GM18867 (cell line): ENCODE measurements around the gene GRIA1.
A peak's percentile ranks its signal among the peaks of the same experiment; 100 is the strongest.

ENCODE experiments used
- ATAC-seq: cut with Tn5 transposase; IDR thresholded peaks from one replicate; pipeline ENCODE4 v1.9.1; 2021; ENCODE audit warnings: mild to moderate bottlenecking, moderate library complexity; ENCODE audit not compliant: unreplicated experiment

Gene GRIA1

DNA sequence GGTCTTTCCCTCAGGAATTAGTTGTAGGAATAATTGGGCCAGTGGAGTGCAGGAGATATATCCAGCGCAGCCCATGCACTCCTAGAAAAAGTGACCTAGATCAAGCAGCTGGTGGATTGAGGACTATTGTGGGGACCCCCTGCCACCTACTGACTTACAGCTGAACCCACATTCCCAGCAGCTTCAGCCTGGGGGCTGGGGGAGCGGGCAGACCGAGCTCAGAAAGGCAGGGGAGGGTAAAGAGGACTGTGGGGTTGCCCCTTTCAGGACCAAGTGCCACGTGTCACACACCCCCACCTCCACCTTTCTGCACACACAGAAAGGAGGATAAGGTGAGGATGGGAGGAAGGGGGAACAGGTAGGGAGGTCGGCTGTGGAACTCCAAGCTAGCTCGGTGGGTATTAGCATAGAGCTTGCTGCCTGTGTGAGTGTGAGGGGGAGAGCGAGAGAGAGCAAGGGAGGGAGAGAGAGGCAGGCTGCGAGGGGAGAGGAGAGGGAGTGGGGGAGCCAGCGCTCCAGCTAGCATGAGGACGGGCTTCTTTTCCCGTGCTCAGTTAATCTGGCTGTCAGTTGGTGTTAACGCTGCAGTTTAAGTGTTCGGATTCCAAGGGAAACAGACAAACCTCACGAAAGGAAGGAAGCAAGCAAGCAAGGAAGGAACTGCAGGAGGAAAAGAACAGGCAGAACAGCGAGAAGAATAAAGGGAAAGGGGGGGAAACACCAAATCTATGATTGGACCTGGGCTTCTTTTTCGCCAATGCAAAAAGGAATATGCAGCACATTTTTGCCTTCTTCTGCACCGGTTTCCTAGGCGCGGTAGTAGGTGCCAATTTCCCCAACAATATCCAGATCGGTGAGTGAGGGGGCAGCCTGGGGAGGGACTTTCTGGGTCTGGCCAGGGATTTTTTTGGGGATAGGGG, at the start of gene GRIA1:
TSS of gene GRIA1 (plus strand) at position 553 of the 920 bp plus-strand sequence.
- no peak for ATAC-seq

GRCh38 chr5:153445875-153446579, 44.4 kb upstream of the GRIA1 start:
- ATAC-seq, result no peak

GRCh38 chr5:153447534-153447933, 42.9 kb upstream of the GRIA1 start:
- ATAC-seq, result no peak

GRCh38 chr5:153456354-153456753, 34.1 kb upstream of the GRIA1 start:
- ATAC-seq, result no peak

DNA sequence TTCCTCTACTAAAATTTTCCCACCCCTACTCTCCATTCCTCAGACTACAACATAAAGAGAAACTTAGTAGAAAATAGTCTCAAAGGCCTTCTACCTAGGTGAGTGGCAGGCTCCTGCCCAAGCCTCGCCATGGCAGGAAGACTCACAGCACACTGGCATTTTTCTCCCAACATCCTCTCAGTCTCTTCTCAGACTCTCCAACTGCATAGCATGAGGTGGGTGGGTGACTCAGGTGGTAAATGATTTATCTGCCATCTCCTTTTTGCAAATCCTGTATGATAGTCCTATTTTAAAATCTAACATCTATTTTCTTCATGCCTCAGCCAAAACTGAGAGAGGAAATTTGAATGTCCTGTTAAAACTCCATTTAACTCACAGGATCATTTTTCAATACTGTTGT, 33.5 kb upstream of the GRIA1 start:
- no peak for ATAC-seq

- no peak for ATAC-seq
These were observed 32.2 kb upstream of the GRIA1 start for GRCh38 chr5:153458268-153458667.

DNA sequence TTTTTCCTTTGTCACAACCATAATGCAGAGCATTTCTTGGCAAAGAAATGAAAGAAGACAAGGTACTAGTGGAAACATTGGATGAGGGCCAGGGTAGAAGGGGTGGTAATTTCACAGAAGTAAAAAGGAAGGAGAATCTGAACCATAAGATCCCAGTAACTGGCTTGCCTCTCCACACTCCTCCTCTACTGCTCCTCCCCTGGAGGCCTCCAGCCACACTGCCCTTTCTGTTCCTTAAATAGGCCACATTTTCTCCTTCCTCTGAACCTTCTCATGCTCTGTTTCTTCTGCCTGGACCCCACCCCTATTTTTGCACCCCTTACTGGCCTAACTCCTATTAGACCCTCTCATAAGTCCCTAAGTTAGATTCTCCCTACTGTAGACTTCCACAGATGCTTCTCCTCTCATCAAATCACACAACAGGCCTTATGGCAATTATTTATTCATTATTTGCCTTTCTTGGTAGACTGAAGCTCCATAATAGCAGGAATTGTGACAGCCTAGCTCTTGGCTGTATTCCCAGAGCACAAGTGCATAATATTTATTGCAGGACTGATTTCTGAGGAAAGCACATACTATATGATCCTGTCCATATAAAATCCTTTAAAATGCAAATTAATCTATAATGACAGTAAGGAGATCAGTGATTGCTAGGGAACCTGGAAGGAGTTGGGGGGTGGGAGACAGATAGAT, 31.3 kb upstream of the GRIA1 start:
- no peak for ATAC-seq

DNA sequence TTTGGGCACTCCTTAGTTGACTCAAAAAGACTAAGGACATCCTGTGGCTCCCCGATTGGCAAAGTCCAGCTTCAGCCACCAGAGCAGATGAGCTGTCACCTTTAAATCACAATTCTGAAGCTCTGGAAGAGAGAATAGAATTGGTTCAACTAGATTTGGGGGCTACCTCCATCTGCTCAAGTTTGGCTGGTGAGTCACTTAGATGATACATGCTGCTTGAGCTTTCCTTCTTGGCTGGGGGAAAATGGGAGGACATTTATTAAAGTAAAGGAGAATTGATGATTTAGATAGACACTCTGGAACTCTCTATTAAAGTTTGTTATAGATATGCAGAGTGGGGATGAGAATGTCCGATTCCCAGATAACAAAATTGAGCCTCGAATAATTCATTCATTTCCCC, 30.0 kb upstream of the GRIA1 start:
- no peak for ATAC-seq

DNA sequence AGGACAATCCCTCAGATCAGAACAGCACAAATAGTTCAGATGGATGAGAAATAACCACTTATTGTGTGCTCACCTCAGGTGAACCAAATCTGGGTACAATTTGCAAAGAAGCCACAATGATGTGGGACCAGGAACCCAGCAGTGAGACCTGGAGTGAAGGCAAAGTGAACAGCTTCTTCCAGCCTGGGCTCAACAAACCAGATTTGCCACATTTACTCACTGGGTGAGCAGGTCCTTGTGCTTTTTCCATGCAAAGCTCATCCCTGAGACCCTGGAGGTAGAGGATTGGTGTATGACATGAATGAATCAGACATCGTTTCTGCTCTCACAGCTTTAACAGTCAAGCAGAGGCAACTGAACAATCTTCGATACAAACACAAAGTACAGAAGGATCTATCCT, 29.1 kb upstream of the GRIA1 start:
- ATAC-seq, result no peak

GRCh38 chr5:153463806-153464205, 26.7 kb upstream of the GRIA1 start:
- ATAC-seq, result no peak

GRCh38 chr5:153467546-153467945, 22.9 kb upstream of the GRIA1 start:
- no peak for ATAC-seq

DNA sequence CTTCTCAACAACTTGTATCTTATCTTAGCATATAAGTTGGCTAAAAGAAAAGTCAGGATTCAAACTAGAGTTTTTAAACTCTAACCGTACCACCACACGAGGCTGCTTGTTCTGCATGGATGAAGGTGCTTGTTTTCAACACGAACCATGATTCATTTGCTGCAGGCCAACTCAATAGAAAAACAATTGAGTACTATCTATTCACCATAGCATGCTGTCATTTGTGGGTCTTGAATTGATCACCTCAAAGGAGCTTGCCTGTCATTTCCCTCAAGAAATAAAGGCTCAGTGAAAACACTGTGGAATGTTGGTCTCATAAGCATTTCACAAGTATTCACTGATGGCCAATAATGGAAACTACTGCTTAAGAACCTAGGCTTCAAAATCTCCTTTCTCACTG, 21.0 kb upstream of the GRIA1 start:
- no peak for ATAC-seq

GRCh38 chr5:153470736-153471135, 19.7 kb upstream of the GRIA1 start:
- no peak for ATAC-seq

- no peak for ATAC-seq
These were observed 13.7 kb upstream of the GRIA1 start for GRCh38 chr5:153476767-153477166.

DNA sequence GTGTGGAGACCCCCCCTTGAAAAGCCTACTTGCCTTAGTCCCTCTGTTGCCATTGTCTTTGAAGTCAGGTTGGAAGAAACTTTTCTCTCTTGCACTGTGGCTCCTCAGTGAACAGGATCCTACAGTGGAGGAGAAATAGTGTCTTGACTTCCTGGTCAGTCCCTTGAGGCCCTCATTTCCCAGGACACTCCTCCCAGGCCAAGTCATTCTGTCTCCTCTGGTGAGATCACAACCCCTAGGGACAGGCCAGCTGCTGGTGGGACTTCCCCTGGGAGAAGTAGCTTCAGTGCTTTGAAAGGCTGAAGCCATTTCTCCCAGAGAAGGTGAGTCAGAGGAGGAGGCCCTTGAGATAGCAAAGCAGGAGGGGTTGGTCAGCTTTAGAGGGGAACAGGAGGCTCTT, 10.1 kb upstream of the GRIA1 start:
- peak; percentile 63 for ATAC-seq

DNA sequence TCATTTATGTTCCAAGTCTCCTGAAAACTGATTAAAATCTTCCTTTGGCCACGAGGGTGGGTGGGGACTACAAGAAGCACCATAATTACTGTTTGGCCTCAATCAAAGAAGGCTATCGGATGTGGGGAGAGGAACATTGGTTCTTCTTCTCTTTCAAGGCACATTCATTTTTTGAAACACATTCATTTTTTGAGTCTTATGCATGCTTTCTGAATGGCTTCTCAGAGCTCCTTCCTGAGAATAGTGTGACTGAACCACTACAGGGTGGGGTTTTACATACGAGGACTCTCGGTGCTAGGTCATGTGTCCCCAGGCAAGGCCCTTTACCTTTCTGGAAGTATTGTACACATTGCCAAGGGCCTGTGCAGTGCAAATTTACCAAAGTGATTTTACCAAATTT, 7.0 kb upstream of the GRIA1 start:
- no peak for ATAC-seq

DNA sequence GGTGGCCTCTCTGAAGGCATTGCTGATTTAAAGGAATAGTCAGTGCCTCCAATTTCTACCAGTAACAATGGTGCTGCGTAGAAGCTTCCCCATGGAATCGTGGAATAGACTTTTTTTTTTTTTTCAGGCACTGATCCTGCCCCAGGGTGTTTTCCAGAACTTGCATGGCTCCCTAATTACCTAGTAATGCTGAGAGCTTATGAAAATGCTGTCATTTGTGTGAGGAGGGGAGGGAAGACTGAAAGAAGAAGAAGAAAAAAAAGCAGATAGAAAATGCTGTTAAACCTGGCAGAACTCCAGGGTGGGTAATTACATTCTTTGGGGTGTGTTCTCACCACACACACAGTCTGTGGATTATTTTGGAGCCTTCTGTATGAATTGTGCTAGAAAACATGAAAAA, 4.8 kb upstream of the GRIA1 start:
- no peak for ATAC-seq

DNA sequence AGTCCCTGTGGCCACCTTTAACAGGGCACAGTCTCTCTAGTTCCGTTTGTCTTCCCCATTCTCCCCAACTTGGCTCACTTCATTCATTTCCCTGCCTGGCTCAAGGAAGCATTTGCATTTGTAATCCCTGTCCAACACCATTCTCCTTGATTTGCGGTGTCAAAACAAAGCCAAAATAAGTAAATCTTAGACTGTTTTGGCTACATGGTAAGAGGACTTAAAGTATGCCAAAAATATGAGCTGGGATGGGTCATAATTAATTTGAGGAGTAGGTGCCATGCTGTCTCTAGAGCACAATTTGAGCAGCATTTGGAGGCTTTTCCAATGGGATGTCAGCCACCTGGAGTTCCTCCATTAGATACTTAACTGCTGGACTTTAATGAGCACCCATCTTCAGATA, 3.7 kb upstream of the GRIA1 start:
- no peak for ATAC-seq

- ATAC-seq, result no peak
These were observed 859 bp upstream of the GRIA1 start for GRCh38 chr5:153489611-153490010.

GRCh38 chr5:153491038-153491744, 721 bp downstream of the GRIA1 start:
- no peak for ATAC-seq

DNA sequence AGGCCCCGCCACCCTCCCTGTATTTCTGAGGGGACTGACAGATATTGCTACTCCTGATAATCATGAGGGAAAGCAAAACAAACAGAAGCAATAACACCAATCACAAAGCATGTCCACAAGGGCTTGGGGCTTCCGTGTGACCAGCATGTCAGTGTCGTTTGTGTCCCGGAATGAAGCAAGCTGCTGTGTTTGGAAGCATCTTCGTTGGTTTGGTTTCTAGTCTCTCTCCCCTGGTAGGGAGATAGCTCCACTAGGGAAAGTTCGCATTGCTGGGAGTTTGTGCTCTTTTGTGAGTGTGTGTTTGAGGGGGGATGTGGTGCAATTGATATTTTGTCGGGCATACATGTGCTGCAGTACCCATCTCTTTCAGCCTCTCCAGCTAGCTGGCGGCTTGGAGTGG, 1.4 kb downstream of the GRIA1 start:
- ATAC-seq, result no peak
